ENCODE results near the gene CHI3L1. TPM values are rescaled to one million over a fixed set of nuclear protein-coding genes. Genes with fewer than 3 reads are reported as not detected.
"Not testable (repeated sequence)": the region's sequence is repeated elsewhere in the genome, so short reads cannot be mapped to it uniquely, and the experiment has no call there.

CHI3L1 gene
- 10 to 100 TPM in 1 of 4 donors, 1 to 10 TPM in 1, not detected in 2; 2.9 to 23.2 TPM for total RNA-seq

DNA sequence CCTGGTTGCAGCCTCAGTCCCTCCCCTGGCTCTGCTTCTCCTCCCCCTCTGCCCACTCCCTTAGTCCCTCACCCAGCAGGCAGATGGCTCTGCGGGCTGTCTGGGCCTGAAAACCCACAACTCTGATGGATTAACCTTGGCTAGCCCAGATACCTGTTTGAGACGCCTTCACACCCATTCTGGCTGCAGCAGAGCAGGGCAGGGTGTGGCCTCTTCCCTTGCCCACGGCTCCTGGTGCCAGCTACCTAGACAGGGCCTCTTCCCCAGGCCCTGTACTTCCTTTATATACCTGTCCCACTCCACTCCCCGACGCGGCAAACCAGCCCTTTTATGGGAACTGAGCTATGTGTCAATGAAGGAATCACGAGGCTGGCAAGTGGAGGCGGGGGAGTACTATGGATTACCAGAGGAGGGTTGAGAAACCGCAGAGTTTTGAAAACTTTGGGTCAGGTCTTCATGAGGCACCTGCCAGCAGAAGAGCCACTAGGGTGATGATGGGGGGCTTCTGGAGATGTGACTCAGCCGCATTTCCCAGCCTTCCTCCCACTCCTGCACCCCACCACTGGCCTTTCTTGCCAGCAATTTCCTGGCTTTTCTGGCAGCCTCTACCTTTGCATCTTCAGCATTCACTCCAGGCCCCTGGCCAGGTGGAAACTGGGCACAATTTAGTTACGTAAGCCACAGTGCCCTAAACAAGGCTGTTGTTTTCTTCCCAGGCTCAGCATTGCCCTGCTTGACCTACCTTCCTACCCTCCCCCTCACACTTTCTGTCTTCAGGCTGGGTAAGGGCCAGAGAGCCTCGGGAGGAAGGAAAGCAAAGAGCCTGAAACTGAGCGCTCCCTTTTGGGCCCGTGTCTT, at the start of gene CHI3L1:
CHI3L1 (minus strand) TSS at position 259 of the 858 bp plus-strand sequence; CDS start at position 178, 81 bp downstream.
- WGBS, 2 donors (ENCODE audit: low coverage in 1 of 2) = 41 to 43% methylated on average over 8 to 14 of the region's 14 CpGs
- TF ChIP-seq POLR2AphosphoS5 (IDR thresholded peaks at IDR 0.05) = no peak
- no peak for TF ChIP-seq POLR2A (IDR thresholded peaks at IDR 0.05)
- TF ChIP-seq EP300 (IDR thresholded peaks at IDR 0.05; ENCODE audit: low read depth) = no peak
- TF ChIP-seq, protein P1, sequence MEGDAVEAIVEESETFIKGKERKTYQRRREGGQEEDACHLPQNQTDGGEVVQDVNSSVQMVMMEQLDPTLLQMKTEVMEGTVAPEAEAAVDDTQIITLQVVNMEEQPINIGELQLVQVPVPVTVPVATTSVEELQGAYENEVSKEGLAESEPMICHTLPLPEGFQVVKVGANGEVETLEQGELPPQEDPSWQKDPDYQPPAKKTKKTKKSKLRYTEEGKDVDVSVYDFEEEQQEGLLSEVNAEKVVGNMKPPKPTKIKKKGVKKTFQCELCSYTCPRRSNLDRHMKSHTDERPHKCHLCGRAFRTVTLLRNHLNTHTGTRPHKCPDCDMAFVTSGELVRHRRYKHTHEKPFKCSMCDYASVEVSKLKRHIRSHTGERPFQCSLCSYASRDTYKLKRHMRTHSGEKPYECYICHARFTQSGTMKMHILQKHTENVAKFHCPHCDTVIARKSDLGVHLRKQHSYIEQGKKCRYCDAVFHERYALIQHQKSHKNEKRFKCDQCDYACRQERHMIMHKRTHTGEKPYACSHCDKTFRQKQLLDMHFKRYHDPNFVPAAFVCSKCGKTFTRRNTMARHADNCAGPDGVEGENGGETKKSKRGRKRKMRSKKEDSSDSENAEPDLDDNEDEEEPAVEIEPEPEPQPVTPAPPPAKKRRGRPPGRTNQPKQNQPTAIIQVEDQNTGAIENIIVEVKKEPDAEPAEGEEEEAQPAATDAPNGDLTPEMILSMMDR (IDR thresholded peaks at IDR 0.05) = no peak
- no peaks in the 10 kb centered on the region for H3K36me3 ChIP-seq
- H3K27me3 ChIP-seq = no peaks in the 10 kb centered on the region
- H3K27ac ChIP-seq = no peak within 1 kb of the TSS
- no peaks in the 10 kb centered on the region for H3K9me3 ChIP-seq
- in situ Hi-C loops (cut with MboI; ENCODE audit: low pct_ligation_motif_present in 1 of 4, low pct_unique_long_range_greater_than_20kb in 1 of 4, low sequenced_read_pairs in 3 of 4) = no loop called here
- peaks cover 0 to 10% (median 0%) of the 10 kb centered on the region in 4 donors for H3K4me1 ChIP-seq
- peak; percentile 19 for DNase-seq
- no peak within 1 kb of the TSS for H3K4me3 ChIP-seq
- intact Hi-C loops (cut with DNase I; ENCODE audit: low total_unique reads) = no loop called here

- H3K9me3 ChIP-seq; H3K4me3 ChIP-seq; H3K36me3 ChIP-seq; H3K4me1 ChIP-seq; H3K27ac ChIP-seq; intact Hi-C loops (cut with DNase I; ENCODE audit: low total_unique reads); DNase-seq; H3K27me3 ChIP-seq: not testable (repeated sequence)
- in situ Hi-C loops (cut with MboI; ENCODE audit: low pct_ligation_motif_present in 1 of 4, low pct_unique_long_range_greater_than_20kb in 1 of 4, low sequenced_read_pairs in 3 of 4) = loop anchor here in 1 of 4 donors (25.0 kb wide), 1 partner anchor 477 kb away; no protein-coding TSS in a partner anchor
- WGBS, 2 donors (ENCODE audit: low coverage in 1 of 2) = 85 to 88% methylated on average over 7 of the region's 7 CpGs
Measured at GRCh38 chr1:203234901-203235300, 48.4 kb upstream of the CHI3L1 start.

- no peaks in the 10 kb centered on the region for H3K9me3 ChIP-seq
- no peak for DNase-seq
- H3K4me1 ChIP-seq = no peaks in the 10 kb centered on the region
- no peaks in the 10 kb centered on the region for H3K36me3 ChIP-seq
- TF ChIP-seq POLR2A (IDR thresholded peaks at IDR 0.05) = no peak
- no peak for TF ChIP-seq POLR2AphosphoS5 (IDR thresholded peaks at IDR 0.05)
- TF ChIP-seq, protein P1 (IDR thresholded peaks at IDR 0.05) = no peak
- TF ChIP-seq EP300 (IDR thresholded peaks at IDR 0.05; ENCODE audit: low read depth) = no peak
- in situ Hi-C loops (cut with MboI; ENCODE audit: low pct_ligation_motif_present in 1 of 4, low pct_unique_long_range_greater_than_20kb in 1 of 4, low sequenced_read_pairs in 3 of 4) = loop anchor here in 2 of 4 donors (10.0 to 25.0 kb wide), 2 partner anchors 195 to 483 kb away; no protein-coding TSS in a partner anchor
- peaks cover 6% of the 10 kb centered on the region for H3K27me3 ChIP-seq
- intact Hi-C loops (cut with DNase I; ENCODE audit: low total_unique reads) = no loop called here
- H3K4me3 ChIP-seq = no peak within 1 kb of the TSS
- H3K27ac ChIP-seq = no peak within 1 kb of the TSS
- WGBS, 2 donors (ENCODE audit: low coverage in 1 of 2) = 82% methylated on average over 7 of the region's 7 CpGs; no CpG with 5 or more reads in 1 of the 2 donors
Measured at GRCh38 chr1:203229471-203230135, 43.1 kb upstream of the CHI3L1 start, which contains the start of gene CHIT1. Gene CHIT1, minus strand, starts transcription at chr1:203229673. Its CDS starts 37 bp downstream, at chr1:203229636.

DNA sequence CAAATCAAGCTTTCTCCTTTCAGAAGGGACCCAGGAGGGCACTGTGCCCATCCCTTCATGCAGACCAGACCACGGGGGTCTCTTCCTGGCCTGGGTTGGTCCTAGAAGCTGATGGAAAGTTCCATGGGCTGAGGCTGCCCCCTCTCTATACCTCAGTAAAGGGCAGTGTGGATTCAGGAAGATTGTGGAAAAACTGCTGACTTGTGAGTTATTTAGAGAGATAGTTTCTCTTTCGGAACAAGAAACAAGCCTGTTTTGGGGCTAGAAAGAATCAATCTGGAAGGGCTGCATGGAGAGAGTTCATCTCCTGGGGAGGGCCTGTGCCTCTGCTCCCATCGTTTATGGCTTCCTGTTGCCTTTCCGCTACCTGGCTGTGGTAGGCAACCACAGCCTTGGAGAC, 42.2 kb upstream of the CHI3L1 start:
- DNase-seq = no peak
- 75% methylated on average over 4 of the region's 4 CpGs; no CpG with 5 or more reads in 1 of the 2 donors for WGBS, 2 donors (ENCODE audit: low coverage in 1 of 2)
- in situ Hi-C loops (cut with MboI; ENCODE audit: low pct_ligation_motif_present in 1 of 4, low pct_unique_long_range_greater_than_20kb in 1 of 4, low sequenced_read_pairs in 3 of 4) (loop anchor here in 2 of 4 donors (10.0 to 25.0 kb wide), 2 partner anchors 194 to 484 kb away; no protein-coding TSS in a partner anchor), intact Hi-C loops (cut with DNase I; ENCODE audit: low total_unique reads) (no loop called here)
- Histone ChIP-seq H3K9me3 (no peaks in the 10 kb centered on the region), H3K27me3 (peaks cover 6% of the 10 kb centered on the region), H3K36me3 (no peaks in the 10 kb centered on the region), H3K4me3 (no peak overlapping the region), H3K27ac (no peak overlapping the region), H3K4me1 (no peaks in the 10 kb centered on the region)
- TF ChIP-seq, protein P1 (IDR thresholded peaks at IDR 0.05) = no peak
- TF ChIP-seq POLR2A (IDR thresholded peaks at IDR 0.05) = no peak
- TF ChIP-seq EP300 (IDR thresholded peaks at IDR 0.05; ENCODE audit: low read depth) = no peak
- no peak for TF ChIP-seq POLR2AphosphoS5 (IDR thresholded peaks at IDR 0.05)

All from transverse colon (tissue), 4 donors.